Measurements from ENCODE around the gene SLC16A7. TPM values are rescaled to one million over a fixed set of nuclear protein-coding genes. Genes with fewer than 3 reads are reported as not detected.

The SLC16A7 gene
- total and polyA plus RNA-seq, 12 donors, result 3.5 to 103 (median 63.0) TPM

GRCh38 chr12:59636945-59637691 lies 41.3 kb downstream of the SLC16A7 start:
- WGBS, 4 donors, result 89 to 93% (median 92%) methylated on average over 5 of the region's 5 CpGs
- no peaks in the 10 kb centered on the region for H3K9me3 ChIP-seq (replicated peaks in 1 of 3)
- H3K36me3 ChIP-seq (replicated peaks in 1 of 2), result no peaks in the 10 kb centered on the region
- no peak overlapping the region for H3K27ac ChIP-seq
- intact Hi-C loops (cut with DNase I), result no loop called here
- TF ChIP-seq POLR2A (IDR thresholded peaks at IDR 0.05) (no peak), CTCF (IDR thresholded peaks at IDR 0.05) (no peak)
- H3K27me3 ChIP-seq, result no peaks in the 10 kb centered on the region
- H3K4me3 ChIP-seq, result no peak overlapping the region
- no peak for DNase-seq
- no peaks in the 10 kb centered on the region for H3K4me1 ChIP-seq (replicated peaks in 1 of 2)

GRCh38 chr12:59637692-59638070 lies 41.9 kb downstream of the SLC16A7 start:
- Histone ChIP-seq H3K9me3 (replicated peaks in 1 of 3) (no peaks in the 10 kb centered on the region), H3K4me1 (replicated peaks in 1 of 2) (no peaks in the 10 kb centered on the region), H3K27ac (no peak overlapping the region), H3K27me3 (no peaks in the 10 kb centered on the region), H3K36me3 (replicated peaks in 1 of 2) (no peaks in the 10 kb centered on the region), H3K4me3 (no peak overlapping the region)
- peak in 1 of 7 donors; percentile 21 for DNase-seq
- no peak for TF ChIP-seq CTCF (IDR thresholded peaks at IDR 0.05)
- no peak for TF ChIP-seq POLR2A (IDR thresholded peaks at IDR 0.05)
- intact Hi-C loops (cut with DNase I), result no loop called here

- Histone ChIP-seq H3K27ac (no peak overlapping the region), H3K4me3 (no peak overlapping the region), H3K36me3 (replicated peaks in 1 of 2) (no peaks in the 10 kb centered on the region), H3K9me3 (replicated peaks in 1 of 3) (no peaks in the 10 kb centered on the region), H3K27me3 (no peaks in the 10 kb centered on the region), H3K4me1 (replicated peaks in 1 of 2) (no peaks in the 10 kb centered on the region)
- no peak for TF ChIP-seq POLR2A (IDR thresholded peaks at IDR 0.05)
- TF ChIP-seq CTCF (IDR thresholded peaks at IDR 0.05), result no peak
- DNase-seq, result no peak
- WGBS, 4 donors, result 75 to 81% (median 79%) methylated on average over 3 of the region's 3 CpGs
- intact Hi-C loops (cut with DNase I), result no loop called here
These were observed 47.7 kb downstream of the SLC16A7 start for GRCh38 chr12:59643550-59643949.

GRCh38 chr12:59645242-59645641 lies 49.4 kb downstream of the SLC16A7 start:
- 88 to 100% (median 96%) methylated on average over 1 of the region's 1 CpG for whole genome bisulfite sequencing, 4 donors
- no peak overlapping the region for H3K27ac ChIP-seq
- H3K9me3 ChIP-seq (replicated peaks in 1 of 3), result no peaks in the 10 kb centered on the region
- TF ChIP-seq POLR2A (IDR thresholded peaks at IDR 0.05) (no peak), CTCF (IDR thresholded peaks at IDR 0.05) (no peak)
- H3K4me3 ChIP-seq, result no peak overlapping the region
- H3K4me1 ChIP-seq (replicated peaks in 1 of 2), result no peaks in the 10 kb centered on the region
- H3K27me3 ChIP-seq, result no peaks in the 10 kb centered on the region
- no peak for DNase-seq
- intact Hi-C loops (cut with DNase I), result no loop called here
- no peaks in the 10 kb centered on the region for H3K36me3 ChIP-seq (replicated peaks in 1 of 2)
